Subcutaneous abdominal adipose tissue (tissue), 5 donors: ENCODE measurements around the gene ICAM1.
"Not testable (repeated sequence)": the region's sequence is repeated elsewhere in the genome, so short reads cannot be mapped to it uniquely, and the experiment has no call there.

ENCODE experiments used
- H3K27ac ChIP-seq: one replicate; pipeline ENCODE4 v1.7.0; 2013; ENCODE audit warnings: low read depth, mild to moderate bottlenecking, inconsistent platforms, low read length, moderate library complexity
- H3K27me3 ChIP-seq, 5 donors: one replicate each; pipeline ENCODE4 v1.7.0; 2013; ENCODE audit warnings: low read length in 5 of 5, inconsistent platforms in 1 of 5; ENCODE audit not compliant: control insufficient read depth in 5 of 5, insufficient read depth in 4 of 5
- H3K36me3 ChIP-seq, 5 donors: one replicate each; pipeline ENCODE4 v1.7.0; 2013; ENCODE audit warnings: low read length in 5 of 5; ENCODE audit not compliant: control insufficient read depth in 5 of 5, insufficient read depth in 5 of 5
- H3K4me1 ChIP-seq, 5 donors: one replicate each; pipeline ENCODE4 v1.7.0; 2013; ENCODE audit warnings: low read length in 5 of 5, mild to moderate bottlenecking in 3 of 5, moderate library complexity in 1 of 5; ENCODE audit not compliant: control insufficient read depth in 5 of 5, insufficient read depth in 5 of 5
- H3K4me3 ChIP-seq, 5 donors: one replicate each; pipeline ENCODE4 v1.7.0; 2013; ENCODE audit warnings: low read length in 5 of 5, low read depth in 1 of 5
- H3K9ac ChIP-seq, 5 donors: one replicate each; pipeline ENCODE4 v1.7.0; 2013; ENCODE audit warnings: low read length in 5 of 5, mild to moderate bottlenecking in 4 of 5, moderate library complexity in 3 of 5
- H3K9me3 ChIP-seq, 5 donors: one replicate each; pipeline ENCODE4 v1.7.0; 2013; ENCODE audit warnings: low read length in 5 of 5; ENCODE audit not compliant: control insufficient read depth in 5 of 5
- donor health status: healthy.
- donor health status: healthy.
- donor health status: healthy.
- donor health status: healthy.
- donor health status: healthy.

Gene ICAM1

GRCh38 chr19:10228920-10229319 is 42.0 kb upstream of the ICAM1 start:
- Histone ChIP-seq H3K36me3 (peaks cover 0 to 9% (median 7%) of the 10 kb centered on the region in 5 donors), H3K9me3 (no peaks in the 10 kb centered on the region), H3K9ac (peak overlapping the region in 1 of 5 donors; percentile 23), H3K27ac (no peak overlapping the region), H3K27me3 (peaks cover 0 to 21% (median 8%) of the 10 kb centered on the region in 5 donors), H3K4me3 (no peak overlapping the region), H3K4me1 (peaks cover 6 to 49% (median 29%) of the 10 kb centered on the region in 5 donors)

GRCh38 chr19:10230173-10230860 is 40.6 kb upstream of the ICAM1 start:
- H3K9ac ChIP-seq: peak overlapping the region in 4 of 5 donors; percentile 83 to 89 (median 86)
- H3K4me1 ChIP-seq: peaks cover 6 to 49% (median 29%) of the 10 kb centered on the region in 5 donors
- H3K27me3 ChIP-seq: peaks cover 0 to 21% (median 8%) of the 10 kb centered on the region in 5 donors
- peak overlapping the region in 4 of 5 donors; percentile 79 to 84 (median 80) for H3K4me3 ChIP-seq
- peak overlapping the region; percentile 67 for H3K27ac ChIP-seq
- no peaks in the 10 kb centered on the region for H3K36me3 ChIP-seq
- no peaks in the 10 kb centered on the region for H3K9me3 ChIP-seq

GRCh38 chr19:10230861-10231611 is 39.9 kb upstream of the ICAM1 start, which contains the start of gene S1PR2:
Gene S1PR2 (minus strand): TSS chr19:10231331. CDS start chr19:10224905, 6,426 bp downstream.
- Histone ChIP-seq H3K36me3 (no peaks in the 10 kb centered on the region), H3K4me1 (peaks cover 8 to 50% (median 33%) of the 10 kb centered on the region in 5 donors), H3K27me3 (peaks cover 0 to 19% (median 8%) of the 10 kb centered on the region in 5 donors), H3K9ac (peak within 1 kb of the TSS in 4 of 5 donors; percentile 83 to 89 (median 86)), H3K4me3 (peak within 1 kb of the TSS; percentile 40 to 84 (median 80)), H3K27ac (peak within 1 kb of the TSS; percentile 67), H3K9me3 (no peaks in the 10 kb centered on the region)

- Histone ChIP-seq H3K27ac (peak overlapping the region; percentile 67), H3K9ac (no peak overlapping the region), H3K4me1 (peaks cover 7 to 50% (median 39%) of the 10 kb centered on the region in 5 donors), H3K36me3 (no peaks in the 10 kb centered on the region), H3K4me3 (peak overlapping the region; percentile 40 to 84 (median 80)), H3K9me3 (no peaks in the 10 kb centered on the region), H3K27me3 (peaks cover 0 to 14% (median 5%) of the 10 kb centered on the region in 5 donors)
Observed at GRCh38 chr19:10231612-10232228, 39.2 kb upstream of the ICAM1 start.

GRCh38 chr19:10233946-10234345 is 37.0 kb upstream of the ICAM1 start:
- H3K27me3 ChIP-seq: peaks cover 0 to 7% (median 6%) of the 10 kb centered on the region in 5 donors
- H3K36me3 ChIP-seq: no peaks in the 10 kb centered on the region
- peaks cover 15 to 52% (median 33%) of the 10 kb centered on the region in 5 donors for H3K4me1 ChIP-seq
- H3K9me3 ChIP-seq: no peaks in the 10 kb centered on the region
- H3K4me3 ChIP-seq: no peak overlapping the region
- no peak overlapping the region for H3K9ac ChIP-seq
- H3K27ac ChIP-seq: no peak overlapping the region

- H3K4me3 ChIP-seq: no peak overlapping the region
- H3K27me3 ChIP-seq: peaks cover 0 to 5% (median 3%) of the 10 kb centered on the region in 5 donors
- H3K9ac ChIP-seq: no peak overlapping the region
- no peaks in the 10 kb centered on the region for H3K36me3 ChIP-seq
- H3K9me3 ChIP-seq: no peaks in the 10 kb centered on the region
- peaks cover 15 to 43% (median 26%) of the 10 kb centered on the region in 5 donors for H3K4me1 ChIP-seq
- no peak overlapping the region for H3K27ac ChIP-seq
Observed at GRCh38 chr19:10235003-10235402, 35.9 kb upstream of the ICAM1 start.

- Histone ChIP-seq H3K27ac (peak overlapping the region; percentile 72), H3K4me1 (peaks cover 15 to 38% (median 22%) of the 10 kb centered on the region in 5 donors)
- not testable (repeated sequence) for H3K36me3 ChIP-seq, H3K27me3 ChIP-seq, H3K9me3 ChIP-seq, H3K9ac ChIP-seq, H3K4me3 ChIP-seq
Observed at GRCh38 chr19:10235409-10235808, 35.5 kb upstream of the ICAM1 start.

GRCh38 chr19:10237702-10238101 is 33.2 kb upstream of the ICAM1 start:
- Histone ChIP-seq H3K36me3 (no peaks in the 10 kb centered on the region), H3K27ac (peak overlapping the region; percentile 37), H3K4me3 (no peak overlapping the region), H3K4me1 (peaks cover 8 to 29% (median 14%) of the 10 kb centered on the region in 5 donors), H3K27me3 (peaks cover 0 to 3% (median 0%) of the 10 kb centered on the region in 5 donors), H3K9me3 (no peaks in the 10 kb centered on the region), H3K9ac (no peak overlapping the region)

GRCh38 chr19:10238172-10238783 is 32.6 kb upstream of the ICAM1 start:
- H3K9me3 ChIP-seq: no peaks in the 10 kb centered on the region
- H3K4me1 ChIP-seq: peaks cover 8 to 29% (median 14%) of the 10 kb centered on the region in 5 donors
- peaks cover 0 to 3% (median 0%) of the 10 kb centered on the region in 5 donors for H3K27me3 ChIP-seq
- H3K36me3 ChIP-seq: no peaks in the 10 kb centered on the region
- H3K4me3 ChIP-seq: peak overlapping the region in 1 of 5 donors; percentile 22
- H3K9ac ChIP-seq: no peak overlapping the region
- H3K27ac ChIP-seq: peak overlapping the region; percentile 37
